Ureter (tissue), 1 donor: ENCODE results near the gene GADD45A. TPM values are rescaled to one million over a fixed set of nuclear protein-coding genes. Genes with fewer than 3 reads are reported as not detected.
A peak's percentile ranks its signal among the peaks of the same experiment; 100 is the strongest.

Source experiments
- DNase-seq: peaks from one replicate; pipeline ENCODE4 v3.0.0-alpha.2; 2020; ENCODE audit warnings: low spot score
- total RNA-seq: library from RNA; stranded (reverse); gene quantifications from one replicate; pipeline ENCODE4 v1.2.4, GENCODE V29; 2023
- donor health status: DM: yes; HTN: yes; CAD: no.

GADD45A gene
- total RNA-seq, 1 donor from 2014 or later: 50.8 TPM

DNA sequence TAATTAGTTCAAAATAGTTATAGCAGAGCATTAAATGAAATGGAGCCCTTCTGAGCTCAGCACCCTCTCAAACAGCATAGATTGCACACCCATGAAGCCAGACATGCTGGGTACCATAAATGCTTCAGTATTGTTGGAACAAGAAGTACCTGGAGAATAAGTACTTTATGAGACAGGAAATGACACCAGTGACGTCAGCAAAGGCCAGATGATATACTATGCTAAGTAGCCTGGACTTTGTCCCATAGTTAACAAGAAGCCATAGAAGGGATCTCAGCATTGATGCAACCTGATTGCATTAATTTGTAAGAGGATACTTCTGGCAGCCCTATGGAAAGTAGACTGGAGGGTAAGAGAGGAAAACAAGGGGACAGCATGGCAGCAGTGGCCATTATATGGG, 16.3 kb upstream of the GADD45A start:
- DNase-seq: no peak

DNA sequence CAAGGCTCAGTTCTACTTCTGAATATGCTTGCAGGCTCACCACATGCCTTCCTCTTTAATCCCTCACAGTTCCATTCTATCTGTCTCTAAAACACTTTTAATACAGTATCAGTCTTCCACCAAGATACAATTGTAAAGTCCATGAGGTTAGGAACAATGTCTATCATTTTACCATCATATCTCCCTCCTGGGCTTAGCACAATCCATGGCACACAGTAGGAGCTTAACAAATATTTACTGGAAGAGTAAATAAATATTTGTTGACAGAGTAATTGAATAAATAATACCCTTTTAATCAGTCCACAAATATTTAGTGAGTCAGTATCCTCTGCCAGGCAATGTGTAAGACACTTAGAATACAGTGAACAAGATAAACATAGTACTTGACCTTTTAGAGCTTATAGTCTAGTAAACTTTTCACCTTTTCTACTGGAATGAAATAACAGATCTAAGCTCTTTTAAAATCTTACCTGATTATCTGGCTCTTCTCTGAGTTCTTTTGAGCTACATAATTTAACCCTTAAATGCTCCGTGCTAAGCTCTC, 12.7 kb upstream of the GADD45A start:
- DNase-seq: no peak

DNA sequence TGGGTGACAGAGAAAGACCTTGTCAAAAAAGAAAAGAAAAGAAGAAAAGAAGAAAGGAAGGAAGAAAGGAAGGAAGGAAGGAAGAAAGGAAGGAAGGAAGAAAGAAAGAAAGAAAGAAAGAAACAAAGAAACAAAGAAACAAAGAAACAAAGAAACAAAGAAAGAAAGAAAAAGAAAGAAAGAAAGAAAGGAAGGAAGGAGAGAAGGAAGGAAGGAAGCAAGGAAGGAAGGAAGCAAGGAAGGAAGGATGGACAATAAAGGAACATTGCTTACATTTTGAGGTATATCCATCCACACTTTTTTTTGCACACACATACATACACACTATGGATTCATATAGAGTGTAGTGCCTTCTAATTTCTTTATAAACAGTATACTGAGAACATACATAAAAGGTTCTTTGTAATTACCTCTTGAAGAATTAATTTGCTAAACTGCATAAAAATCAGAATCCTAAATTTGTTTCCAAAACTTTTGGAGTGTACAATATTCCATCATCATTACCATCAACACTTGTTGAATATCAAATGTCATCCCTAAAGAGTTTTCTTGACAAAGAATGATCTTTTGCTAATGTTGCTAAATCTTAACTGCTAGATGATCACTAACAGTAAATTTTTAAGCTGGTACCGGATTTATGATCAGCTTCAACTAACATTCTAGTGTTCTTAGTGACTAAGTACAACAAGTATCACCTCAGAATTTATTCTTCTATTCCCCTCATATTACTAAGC, 11.4 kb upstream of the GADD45A start:
- no peak for DNase-seq

DNA sequence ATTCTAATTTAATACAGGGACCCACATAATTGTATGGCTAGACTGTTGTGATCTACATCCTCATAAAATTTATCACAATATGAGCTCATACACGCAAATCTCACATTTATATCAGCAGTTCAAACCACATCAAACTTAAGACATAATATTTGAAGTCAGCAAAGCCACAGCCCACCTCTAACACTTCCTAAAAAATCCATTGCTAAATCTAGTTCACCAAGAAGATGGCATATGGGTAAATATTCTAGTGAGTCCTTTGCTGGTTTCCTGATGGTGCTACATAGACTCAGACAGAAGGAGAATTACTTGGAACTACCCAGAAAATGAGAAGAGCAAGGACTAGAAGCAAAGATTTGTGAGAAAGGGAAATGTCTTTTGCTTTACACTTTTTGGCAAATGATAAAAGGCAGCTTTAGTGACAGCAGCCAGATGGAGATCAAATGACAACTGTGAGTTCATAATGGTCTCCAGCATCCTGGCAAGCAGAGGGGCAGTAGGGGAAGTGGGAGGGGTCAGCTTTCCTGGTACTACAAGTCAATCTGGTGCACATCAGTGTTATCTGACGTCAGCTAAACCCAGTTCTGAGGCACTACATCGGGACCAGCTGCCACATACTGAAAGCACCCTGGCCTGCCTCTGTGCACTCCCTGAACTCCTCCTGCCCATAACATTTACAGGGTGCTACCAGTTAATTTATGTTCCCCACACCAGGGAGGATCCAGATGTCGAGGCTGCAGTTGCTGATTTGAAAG, 10.6 kb upstream of the GADD45A start:
- DNase-seq: no peak

DNA sequence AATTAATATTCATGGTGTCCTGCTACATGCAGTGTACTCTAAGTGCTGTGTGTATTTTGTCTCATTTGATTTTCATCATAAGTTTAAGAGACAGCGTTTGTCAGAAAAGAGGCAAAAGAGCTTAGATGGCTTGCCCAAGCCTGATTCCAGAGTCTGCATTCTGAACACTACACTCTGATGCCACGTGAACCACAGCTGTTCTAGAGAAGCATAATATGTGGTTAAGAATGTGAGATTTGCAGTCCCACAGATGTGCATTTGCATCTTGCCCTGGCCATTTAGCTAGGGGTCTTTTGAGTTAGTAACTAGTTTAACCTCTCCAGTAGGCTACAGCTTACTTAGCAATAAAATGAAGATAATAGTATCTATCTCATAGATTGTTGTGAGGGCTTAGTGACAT, 9.2 kb upstream of the GADD45A start:
- DNase-seq: no peak

DNA sequence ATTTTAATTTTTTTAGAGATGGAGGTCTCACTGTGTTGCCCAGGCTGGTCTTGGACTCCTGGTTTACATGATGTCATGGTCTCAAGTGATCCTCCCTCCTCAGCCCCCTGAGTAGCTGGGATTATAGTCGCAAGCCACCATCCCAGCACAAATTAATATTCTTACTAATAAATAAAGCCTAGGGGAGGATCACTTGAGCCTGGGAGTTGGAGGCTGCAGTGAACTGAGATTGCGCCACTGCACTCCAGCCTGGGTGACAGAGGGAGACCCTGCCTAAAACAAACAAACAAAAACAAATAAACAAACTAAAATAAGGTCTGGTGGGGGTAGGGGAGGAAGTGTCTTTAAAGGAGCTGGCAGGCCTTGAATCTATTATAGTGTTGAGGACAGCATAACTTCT, 8.7 kb upstream of the GADD45A start:
- no peak for DNase-seq

DNA sequence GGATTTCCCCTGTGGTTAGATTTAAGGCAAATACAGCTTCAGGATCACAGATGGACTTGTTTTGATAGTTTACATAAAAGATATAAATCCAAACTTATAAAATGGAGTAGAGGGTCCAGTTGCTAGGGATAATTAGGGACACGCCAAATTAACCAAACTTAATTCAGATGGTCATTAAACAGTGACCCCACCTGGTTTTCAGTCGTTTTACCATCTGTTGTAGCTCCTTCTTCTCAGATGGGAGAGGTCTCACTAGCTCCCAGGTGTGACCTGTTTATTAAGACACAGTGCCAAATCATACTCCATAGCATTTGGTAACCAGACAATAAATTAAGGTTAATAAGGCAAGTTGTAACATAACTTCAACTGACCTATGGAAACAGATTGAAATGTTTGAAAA, 8.1 kb upstream of the GADD45A start:
- no peak for DNase-seq

DNA sequence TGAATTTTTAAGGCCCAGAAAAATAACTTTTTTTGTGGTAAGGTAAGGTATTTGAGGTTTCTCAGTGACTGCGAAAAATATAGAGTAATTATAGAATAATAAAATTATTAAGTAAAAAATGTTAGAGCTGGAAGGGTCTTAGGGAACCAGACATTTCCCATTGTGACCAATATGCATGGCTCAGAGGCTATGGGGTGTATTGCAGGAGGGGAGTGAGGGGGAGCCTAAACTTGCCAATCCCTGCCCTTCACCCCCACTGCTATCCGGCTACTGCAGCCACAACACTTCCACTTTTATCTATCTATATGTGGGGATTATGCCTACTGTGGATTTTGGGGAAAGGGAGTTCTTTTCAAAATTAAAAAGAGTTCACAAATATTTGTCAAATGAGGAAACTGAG, 7.6 kb upstream of the GADD45A start:
- DNase-seq: no peak

DNA sequence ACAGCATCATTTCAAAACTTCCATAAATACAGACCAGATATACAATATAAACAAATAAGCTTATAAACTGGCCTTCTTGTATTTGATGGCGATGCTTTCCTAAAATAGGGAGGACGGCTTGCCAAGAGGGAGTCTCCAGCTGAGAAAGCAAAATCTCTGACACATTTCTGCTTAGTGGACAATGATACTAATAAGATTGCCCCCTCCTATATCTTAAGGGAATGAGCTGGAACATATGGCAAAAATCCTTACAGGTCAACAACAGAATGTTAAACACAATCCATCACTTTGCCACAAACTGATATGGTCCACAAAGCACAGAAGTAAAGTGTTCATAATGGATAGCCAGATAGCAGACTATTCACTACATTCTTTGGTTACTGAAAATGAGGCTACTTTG, 7.1 kb upstream of the GADD45A start:
- no peak for DNase-seq

DNA sequence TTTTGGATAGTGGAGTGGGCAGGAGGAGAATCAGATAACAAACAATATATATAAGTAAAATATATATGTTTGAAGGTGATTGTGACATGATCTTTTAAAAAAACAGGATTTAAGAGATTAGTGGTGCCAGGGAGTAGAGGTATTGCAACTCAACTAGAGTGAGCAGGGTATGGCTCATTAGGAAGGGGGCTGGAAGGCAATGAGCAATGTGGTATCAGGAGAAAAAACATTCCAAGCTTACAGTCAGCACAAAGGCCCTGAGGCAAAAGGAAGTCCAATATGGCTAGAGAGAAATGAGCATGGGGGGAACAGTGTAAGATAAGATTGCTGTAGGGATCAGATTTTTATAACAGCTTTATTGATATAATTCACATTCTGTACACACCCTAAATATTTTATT, 5.3 kb upstream of the GADD45A start:
- DNase-seq: no peak

DNA sequence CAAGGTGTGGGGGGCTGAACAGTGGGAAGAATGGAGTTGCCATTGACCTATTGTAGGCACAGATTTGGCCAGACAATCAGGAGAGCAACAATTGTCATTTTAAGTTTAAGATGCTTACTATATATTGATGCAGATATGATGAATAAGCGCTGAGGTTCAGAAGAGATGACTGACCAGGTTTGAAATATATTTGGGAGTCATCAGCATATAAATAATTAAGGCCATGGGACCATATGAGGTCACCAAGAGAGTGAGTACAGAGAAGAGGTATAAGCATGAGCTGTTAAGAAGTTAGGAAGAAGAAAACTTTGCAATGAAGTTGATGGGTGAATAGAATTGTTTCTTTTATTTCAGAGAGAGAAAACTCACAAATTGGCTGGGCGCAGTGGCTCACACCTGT, 4.5 kb upstream of the GADD45A start:
- DNase-seq: no peak

DNA sequence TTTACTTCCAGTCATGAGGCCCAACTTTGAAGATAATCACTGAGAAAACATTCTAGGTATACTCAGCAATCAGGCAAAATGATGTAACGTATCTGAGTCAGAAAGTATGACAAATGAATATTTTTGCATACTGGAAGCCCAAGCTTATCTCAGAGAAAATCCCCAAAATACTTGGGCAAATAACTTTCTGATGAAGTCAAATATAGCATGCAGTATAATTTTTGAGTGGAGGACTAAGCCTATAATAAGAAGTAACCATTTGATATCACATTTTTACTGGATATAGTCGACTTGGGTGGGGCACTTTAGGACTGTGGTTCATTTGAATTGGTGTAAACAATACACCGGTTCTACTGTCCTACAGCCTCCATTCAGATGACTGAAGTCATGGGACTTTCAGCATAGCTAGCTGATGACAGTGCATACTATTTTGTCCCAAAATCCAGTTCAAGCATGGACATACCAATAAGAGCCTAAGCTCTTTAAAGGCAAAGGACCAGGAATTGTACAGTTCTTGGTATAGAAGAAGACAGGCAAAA, 2.3 kb upstream of the GADD45A start:
- no peak for DNase-seq

DNA sequence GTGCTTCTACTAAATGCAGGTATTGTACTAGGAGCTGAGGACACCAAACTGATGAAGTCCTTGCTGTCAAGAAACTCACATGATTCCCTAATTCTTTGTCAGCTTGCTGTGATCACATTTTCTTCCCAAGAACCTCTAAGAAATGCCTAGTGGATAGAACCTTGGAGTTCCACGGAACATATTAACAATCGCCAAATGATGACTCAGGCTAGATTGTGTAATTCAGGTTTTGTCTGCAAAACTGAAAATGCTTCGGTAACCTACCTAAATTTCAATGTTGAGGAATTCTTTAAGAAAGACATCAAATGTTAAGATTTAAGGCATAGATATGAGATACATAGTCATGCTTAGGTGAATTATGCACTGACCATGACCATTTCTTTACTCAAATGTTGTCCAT, 1.7 kb upstream of the GADD45A start:
- no peak for DNase-seq

DNA sequence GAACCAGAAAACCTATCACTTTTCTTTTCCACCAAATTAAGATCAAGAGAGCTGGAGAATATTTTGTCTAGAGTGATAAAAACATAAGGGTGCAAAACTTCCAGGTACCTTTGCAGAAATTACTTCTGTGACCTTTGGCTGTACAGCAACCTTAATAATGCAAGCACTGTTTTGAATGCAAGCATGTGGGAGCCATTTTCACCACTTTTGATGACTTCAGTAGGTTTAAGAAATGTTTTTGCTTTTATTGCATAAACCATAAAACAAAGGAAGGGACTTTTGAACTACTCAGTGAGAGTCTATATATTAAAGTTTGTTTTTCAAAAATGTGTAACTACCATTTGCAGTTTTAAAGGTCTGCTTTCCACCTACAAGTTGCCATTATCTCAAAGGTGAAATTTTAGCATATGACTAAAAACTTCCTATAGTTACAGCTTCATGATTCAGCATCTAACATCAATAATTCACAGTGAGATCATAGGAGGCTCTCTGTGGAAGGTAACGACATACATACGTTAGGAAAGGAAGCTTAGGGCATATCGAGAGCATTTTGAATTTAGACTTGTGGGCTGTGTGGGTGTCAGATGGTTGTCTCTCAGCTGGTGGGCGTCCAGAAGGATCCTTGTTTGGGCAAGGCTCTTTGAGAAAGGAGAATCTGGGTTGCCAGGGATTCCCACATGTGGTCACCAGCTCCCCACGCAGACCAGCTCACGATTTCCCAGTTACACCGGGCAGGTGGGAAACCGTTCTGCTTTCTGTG, 1.1 kb upstream of the GADD45A start:
- DNase-seq: no peak

DNA sequence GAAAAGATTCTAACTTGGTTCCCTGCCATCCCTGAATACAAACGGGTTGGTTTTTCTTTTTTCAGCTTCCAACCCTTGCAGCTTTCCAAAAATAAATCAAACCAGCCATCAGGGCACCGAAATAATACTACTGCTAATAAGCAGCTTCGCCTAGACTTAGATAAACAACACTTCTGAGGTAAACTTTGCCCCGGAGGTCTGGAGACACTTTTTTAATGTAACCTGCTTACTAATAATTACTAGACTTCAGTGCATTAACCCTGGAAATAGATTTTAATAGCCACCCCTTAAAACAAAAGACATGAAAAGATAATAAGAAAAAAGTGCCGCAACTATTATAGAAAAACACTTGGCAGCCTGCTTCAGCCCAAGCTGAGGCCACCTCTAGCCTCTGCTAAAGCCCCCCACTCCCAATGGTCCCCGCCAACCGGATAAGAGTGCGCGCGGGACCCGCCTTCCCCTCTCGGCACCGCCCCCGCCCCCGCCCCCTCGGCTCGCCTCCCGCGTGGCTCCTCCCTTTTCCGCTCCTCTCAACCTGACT, 405 bp upstream of the GADD45A start:
- DNase-seq: no peak

DNA sequence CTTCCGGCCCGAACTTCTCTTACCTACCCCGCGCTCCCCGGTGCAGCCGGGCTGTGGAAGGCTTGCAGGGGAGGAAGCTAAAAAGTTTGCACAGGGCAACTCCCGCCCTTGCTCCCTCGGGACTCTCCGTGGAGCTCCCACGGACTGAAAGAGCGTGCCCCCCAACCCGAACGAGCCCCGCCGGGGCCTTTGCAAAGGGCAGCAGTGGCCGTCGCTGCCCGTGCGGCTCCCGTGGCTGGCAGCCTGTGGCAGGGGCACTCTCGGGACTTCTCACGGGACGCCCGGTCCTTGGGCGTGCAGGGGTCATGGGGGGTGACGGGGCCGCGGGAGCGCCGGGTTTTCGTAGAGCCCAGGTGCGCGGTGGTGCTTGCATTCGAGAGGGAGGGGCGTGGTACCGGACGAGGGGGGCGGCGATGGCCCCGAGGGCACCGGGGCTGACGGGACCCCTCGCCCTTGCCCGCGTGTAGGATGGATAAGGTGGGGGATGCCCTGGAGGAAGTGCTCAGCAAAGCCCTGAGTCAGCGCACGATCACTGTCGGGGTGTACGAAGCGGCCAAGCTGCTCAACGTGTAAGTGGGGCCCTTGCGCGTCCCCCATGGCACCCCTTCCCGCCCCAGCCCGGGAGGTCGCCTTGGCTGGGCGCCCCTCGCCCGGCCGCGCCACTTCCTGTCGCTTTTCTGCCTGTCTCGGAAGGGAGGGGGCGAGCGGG, 711 bp downstream of the GADD45A start:
- peak; percentile 71 for DNase-seq

DNA sequence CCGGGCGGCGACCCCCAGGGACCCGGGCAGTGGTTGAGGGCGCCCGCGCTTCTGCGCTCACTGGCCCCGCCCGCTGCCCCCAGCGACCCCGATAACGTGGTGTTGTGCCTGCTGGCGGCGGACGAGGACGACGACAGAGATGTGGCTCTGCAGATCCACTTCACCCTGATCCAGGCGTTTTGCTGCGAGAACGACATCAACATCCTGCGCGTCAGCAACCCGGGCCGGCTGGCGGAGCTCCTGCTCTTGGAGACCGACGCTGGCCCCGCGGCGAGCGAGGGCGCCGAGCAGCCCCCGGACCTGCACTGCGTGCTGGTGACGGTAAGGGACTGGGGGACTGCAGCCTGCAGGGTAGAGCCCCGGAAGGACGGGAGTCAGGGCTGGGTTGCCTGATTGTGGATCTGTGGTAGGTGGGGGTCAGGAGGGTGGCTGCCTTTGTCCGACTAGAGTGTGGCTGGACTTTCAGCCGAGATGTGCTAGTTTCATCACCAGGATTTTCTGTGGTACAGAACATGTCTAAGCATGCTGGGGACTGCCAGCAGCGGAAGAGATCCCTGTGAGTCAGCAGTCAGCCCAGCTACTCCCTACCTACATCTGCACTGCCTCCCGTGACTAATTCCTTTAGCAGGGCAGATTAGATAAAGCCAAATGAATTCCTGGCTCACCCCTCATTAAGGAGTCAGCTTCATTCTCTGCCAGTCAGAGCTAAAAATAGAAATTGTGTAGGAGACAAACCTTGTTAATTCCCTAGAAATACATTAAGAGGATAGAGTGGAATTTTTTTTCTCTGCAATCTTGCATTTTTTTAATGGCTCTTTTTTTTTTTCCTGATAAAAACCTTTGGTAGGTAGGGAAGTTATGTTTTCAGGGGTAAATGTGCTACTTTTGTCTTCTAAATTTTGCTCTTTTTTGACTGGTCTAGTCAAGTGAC, 1.5 kb downstream of the GADD45A start:
- peak; percentile 89 for DNase-seq

DNA sequence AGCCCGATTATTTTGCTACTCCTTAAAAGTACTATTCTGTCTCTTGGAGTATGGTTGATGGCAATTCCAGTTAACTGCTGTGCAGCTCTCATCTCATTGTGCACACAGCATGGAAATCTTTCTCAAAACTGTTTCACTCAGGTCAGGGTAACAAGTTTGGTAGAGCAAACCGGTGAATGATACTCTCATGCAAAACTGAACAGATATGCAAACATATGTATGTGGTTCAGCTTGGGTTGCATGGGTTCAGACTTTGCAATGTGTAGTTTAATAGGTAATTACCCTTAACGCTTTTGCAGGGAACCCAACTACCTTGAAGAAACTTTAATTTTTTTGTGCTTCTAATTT, 2.2 kb downstream of the GADD45A start:
- DNase-seq: no peak

DNA sequence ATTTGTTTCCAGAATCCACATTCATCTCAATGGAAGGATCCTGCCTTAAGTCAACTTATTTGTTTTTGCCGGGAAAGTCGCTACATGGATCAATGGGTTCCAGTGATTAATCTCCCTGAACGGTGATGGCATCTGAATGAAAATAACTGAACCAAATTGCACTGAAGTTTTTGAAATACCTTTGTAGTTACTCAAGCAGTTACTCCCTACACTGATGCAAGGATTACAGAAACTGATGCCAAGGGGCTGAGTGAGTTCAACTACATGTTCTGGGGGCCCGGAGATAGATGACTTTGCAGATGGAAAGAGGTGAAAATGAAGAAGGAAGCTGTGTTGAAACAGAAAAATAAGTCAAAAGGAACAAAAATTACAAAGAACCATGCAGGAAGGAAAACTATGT, 2.6 kb downstream of the GADD45A start:
- DNase-seq: no peak

DNA sequence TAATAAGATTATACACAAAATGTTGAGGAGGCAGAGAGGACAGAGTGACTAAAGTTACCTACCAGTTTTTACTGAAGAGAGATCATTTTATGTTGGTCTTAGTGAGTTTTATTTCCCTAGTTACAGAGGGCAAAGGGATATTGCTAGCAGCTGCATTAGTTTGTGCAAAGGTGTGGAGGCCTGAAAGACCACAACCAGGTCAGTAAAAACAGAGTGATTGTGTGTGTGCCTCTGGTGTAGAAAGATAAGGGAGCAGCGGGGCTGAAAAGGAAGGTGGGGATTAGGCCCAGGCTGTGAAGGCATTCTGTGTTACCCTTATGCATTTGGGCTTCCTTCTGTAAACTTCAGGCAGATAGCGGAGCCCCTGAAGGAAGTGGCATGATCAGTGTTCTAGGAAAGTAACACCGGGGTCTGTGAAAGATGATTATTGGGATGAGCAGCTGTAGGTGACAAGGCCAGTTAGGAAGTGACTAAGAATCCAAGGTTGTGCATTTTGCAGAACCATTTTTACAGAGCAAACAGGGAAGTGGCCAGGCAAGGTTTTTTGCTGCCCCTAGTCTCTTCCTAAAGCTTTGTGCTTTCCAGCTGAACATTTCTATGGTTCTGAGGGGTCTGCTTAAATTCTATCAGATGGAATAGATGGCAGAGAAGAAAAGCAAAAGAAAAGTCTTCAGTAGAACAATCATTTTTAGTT, 3.7 kb downstream of the GADD45A start:
- no peak for DNase-seq
